ENCODE results near the gene BLZF1.

BLZF1 gene

GRCh38 chr1:169383449-169383848, 15.5 kb downstream of the BLZF1 start:
- no peaks in the 10 kb centered on the region for H4K20me1 ChIP-seq (ENCODE audit: low read depth, low read length)
- no peak overlapping the region for H3K9ac ChIP-seq (ENCODE audit: low read length)
- H3K4me3 ChIP-seq (ENCODE audit: insufficient read depth, low read length, poor library complexity, severe bottlenecking) = no peak overlapping the region
- H3K36me3 ChIP-seq (ENCODE audit: low read length) = peaks cover 2% of the 10 kb centered on the region; the same call in 1 of the 2 replicates
- no peak overlapping the region for H2AFZ ChIP-seq (ENCODE audit: low read depth, low read length, severe bottlenecking)
- no peak overlapping the region for H3K27ac ChIP-seq (ENCODE audit: low read depth, low read length)
- no peaks in the 10 kb centered on the region for H3K27me3 ChIP-seq (ENCODE audit: low read length)
- no peak overlapping the region for H3K4me2 ChIP-seq (ENCODE audit: low read depth, low read length, poor library complexity, severe bottlenecking)
- no peaks in the 10 kb centered on the region for H3K9me2 ChIP-seq (replicated peaks; ENCODE audit: insufficient read depth, low read length)
- no peaks in the 10 kb centered on the region for H3K9me3 ChIP-seq (ENCODE audit: insufficient read depth, low read length)
- no peaks in the 10 kb centered on the region for H3F3A ChIP-seq (ENCODE audit: insufficient read depth)
- no peak for TF ChIP-seq CTCF (IDR thresholded peaks at IDR 0.05; ENCODE audit: insufficient read depth, low read length, poor library complexity, severe bottlenecking)
- no peak for TF ChIP-seq EZH2phosphoT487 (conservative IDR thresholded peaks at IDR 0.05; ENCODE audit: low read length)
- no peaks in the 10 kb centered on the region for H3K79me2 ChIP-seq (ENCODE audit: insufficient read depth, low read length)

- Histone ChIP-seq H3K9me3 (ENCODE audit: insufficient read depth, low read length) (no peaks in the 10 kb centered on the region), H3K9ac (ENCODE audit: low read length) (no peak overlapping the region), H3K36me3 (ENCODE audit: low read length) (no peaks in the 10 kb centered on the region; the same call in 1 of the 2 replicates), H3K27ac (ENCODE audit: low read depth, low read length) (no peak overlapping the region), H3K27me3 (ENCODE audit: low read length) (no peaks in the 10 kb centered on the region), H3K4me3 (ENCODE audit: insufficient read depth, low read length, poor library complexity, severe bottlenecking) (no peak overlapping the region), H3K9me2 (replicated peaks; ENCODE audit: insufficient read depth, low read length) (no peaks in the 10 kb centered on the region), H3K79me2 (ENCODE audit: insufficient read depth, low read length) (no peaks in the 10 kb centered on the region), H3F3A (ENCODE audit: insufficient read depth) (no peaks in the 10 kb centered on the region), H2AFZ (ENCODE audit: low read depth, low read length, severe bottlenecking) (no peak overlapping the region), H3K4me2 (ENCODE audit: low read depth, low read length, poor library complexity, severe bottlenecking) (no peak overlapping the region), H4K20me1 (ENCODE audit: low read depth, low read length) (no peaks in the 10 kb centered on the region)
- TF ChIP-seq EZH2phosphoT487 (conservative IDR thresholded peaks at IDR 0.05; ENCODE audit: low read length) (no peak), CTCF (IDR thresholded peaks at IDR 0.05; ENCODE audit: insufficient read depth, low read length, poor library complexity, severe bottlenecking) (no peak)
Observed at GRCh38 chr1:169387399-169387798, 19.4 kb downstream of the BLZF1 start.

GRCh38 chr1:169390303-169390702, 22.3 kb downstream of the BLZF1 start:
- H2AFZ ChIP-seq (ENCODE audit: low read depth, low read length, severe bottlenecking) = no peak overlapping the region
- no peaks in the 10 kb centered on the region; the same call in 1 of the 2 replicates for H3K36me3 ChIP-seq (ENCODE audit: low read length)
- H3K9me2 ChIP-seq (replicated peaks; ENCODE audit: insufficient read depth, low read length) = no peaks in the 10 kb centered on the region
- H3K27me3 ChIP-seq (ENCODE audit: low read length) = no peaks in the 10 kb centered on the region
- no peaks in the 10 kb centered on the region for H3F3A ChIP-seq (ENCODE audit: insufficient read depth)
- H3K9ac ChIP-seq (ENCODE audit: low read length) = no peak overlapping the region
- H4K20me1 ChIP-seq (ENCODE audit: low read depth, low read length) = no peaks in the 10 kb centered on the region
- H3K4me2 ChIP-seq (ENCODE audit: low read depth, low read length, poor library complexity, severe bottlenecking) = no peak overlapping the region
- TF ChIP-seq CTCF (IDR thresholded peaks at IDR 0.05; ENCODE audit: insufficient read depth, low read length, poor library complexity, severe bottlenecking) = no peak
- H3K4me3 ChIP-seq (ENCODE audit: insufficient read depth, low read length, poor library complexity, severe bottlenecking) = no peak overlapping the region
- no peaks in the 10 kb centered on the region for H3K79me2 ChIP-seq (ENCODE audit: insufficient read depth, low read length)
- no peaks in the 10 kb centered on the region for H3K9me3 ChIP-seq (ENCODE audit: insufficient read depth, low read length)
- no peak overlapping the region for H3K27ac ChIP-seq (ENCODE audit: low read depth, low read length)
